Measurements from ENCODE around the gene ACE2.
"Not testable (repeated sequence)": the region's sequence is repeated elsewhere in the genome, so short reads cannot be mapped to it uniquely, and the experiment has no call there.

Gene ACE2

DNA sequence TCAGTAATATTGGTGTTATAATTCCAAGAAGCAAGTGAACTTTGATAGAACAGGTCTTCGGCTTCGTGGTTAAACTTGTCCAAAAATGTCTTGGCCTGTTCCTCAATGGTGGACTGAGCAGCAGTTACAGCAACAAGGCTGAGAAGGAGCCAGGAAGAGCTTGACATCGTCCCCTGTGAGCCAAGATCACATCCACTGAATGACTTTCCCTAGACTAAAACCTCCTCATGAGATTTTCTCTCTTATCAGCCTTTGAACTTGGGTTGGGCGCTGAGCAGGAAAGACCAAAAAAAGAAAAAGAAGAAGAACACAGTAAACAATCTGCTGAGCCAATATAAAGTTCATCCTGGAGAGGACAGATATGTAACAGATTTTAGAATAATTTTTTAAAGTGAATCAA lies at the start of gene ACE2:
TSS of gene ACE2 (minus strand) at position 216 of the 400 bp plus-strand sequence. CDS start at position 167, 49 bp downstream.
- DNase-seq (ENCODE audit: low read depth in 3 of 3, low spot score in 1 of 3) = no peak

DNA sequence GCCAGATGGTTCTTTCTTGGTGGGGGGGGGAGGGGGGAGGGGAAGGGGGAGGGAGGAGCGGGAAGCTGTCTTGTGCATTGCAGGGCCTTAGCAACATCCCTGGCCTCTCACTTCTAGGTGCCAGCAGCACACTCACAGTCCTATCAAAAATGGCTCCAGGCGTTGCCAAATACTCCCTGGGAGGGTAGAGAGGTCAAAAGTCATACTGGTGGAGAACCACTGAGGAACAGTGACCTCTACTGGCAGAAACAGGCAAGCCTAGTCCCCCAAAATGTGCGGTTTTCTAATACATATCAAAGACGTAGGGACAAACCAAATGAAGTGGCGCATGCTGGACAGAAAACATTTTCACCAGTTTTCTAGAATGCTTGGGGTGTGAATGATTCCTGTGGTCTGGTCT lies 46.8 kb upstream of the ACE2 start:
- DNase-seq (ENCODE audit: low read depth in 3 of 3, low spot score in 1 of 3) = not testable (repeated sequence)

DNA sequence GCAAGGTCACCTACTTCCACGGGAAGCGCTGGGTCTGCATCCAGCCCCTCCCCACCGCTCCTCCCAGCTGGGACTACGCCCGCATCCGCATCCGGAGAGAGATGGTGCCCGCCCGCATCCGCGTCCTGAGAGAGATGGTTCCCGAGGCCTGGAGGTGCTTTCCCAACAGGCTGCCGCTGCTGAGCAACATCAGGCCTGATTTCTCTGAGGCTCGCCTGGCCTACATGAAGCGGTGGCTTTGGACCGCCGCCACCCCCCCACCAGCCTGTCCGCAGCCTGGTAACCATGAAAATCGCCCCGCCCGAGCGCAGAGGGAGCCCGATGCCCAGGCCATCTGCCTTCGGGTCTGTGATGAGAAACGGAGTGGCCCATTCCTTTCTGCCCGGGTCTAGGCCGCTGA lies 45.8 kb upstream of the ACE2 start:
- no peak for DNase-seq (ENCODE audit: low read depth in 3 of 3, low spot score in 1 of 3)

DNA sequence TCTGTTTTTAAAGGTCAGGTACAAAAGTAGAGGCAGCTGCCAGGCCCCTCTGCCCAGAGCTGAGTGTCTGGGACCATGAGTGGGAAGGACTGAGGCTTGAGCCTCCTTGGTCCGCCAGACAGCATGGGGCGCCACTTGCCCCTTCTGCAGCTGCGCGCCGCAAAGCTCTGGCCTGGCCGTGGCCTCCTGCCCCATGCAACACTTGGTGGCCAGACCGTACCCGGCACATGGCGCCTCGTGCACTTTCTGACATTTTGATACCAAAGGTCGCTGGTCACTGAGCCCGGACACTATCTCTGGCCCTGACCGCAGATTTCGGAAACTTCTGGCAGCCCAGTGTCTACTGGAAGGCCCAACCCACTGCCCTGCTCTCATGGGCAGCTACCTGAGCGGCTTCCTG lies 45.3 kb upstream of the ACE2 start:
- DNase-seq (ENCODE audit: low read depth in 3 of 3, low spot score in 1 of 3) = no peak

DNA sequence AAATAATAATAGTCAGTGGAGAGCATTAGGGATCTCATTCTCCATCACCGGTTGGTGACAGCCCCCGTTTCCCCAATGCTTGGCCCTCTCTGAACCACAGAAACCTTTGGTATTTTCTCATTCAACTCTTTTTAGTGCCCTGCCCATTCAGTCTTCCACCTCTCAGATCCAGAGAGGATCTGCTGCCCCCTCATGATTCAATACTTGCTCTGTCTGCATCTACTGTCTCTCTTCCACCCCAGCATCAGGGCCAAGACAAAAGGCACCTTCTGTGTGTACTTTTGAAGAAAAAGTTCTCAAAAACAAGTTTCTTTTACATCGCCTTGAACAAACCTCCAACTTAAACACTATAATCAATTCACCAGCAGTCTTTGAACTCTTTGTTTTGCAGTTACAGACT lies 44.5 kb upstream of the ACE2 start:
- DNase-seq (ENCODE audit: low read depth in 3 of 3, low spot score in 1 of 3) = no peak

DNA sequence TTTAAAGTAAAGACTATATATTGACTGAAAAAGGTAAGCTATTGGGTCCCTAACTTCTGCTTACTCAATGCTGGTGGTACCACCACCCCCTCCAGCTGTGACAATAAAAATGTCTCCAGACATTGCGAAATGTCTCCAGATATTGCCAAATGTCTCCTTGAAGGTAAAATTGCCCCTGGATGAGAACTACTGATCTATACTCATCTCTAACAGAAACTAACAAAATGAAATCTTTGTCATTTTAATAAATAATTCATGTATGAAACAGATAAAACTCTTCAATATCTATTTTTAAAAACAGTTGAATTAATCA lies 43.8 kb upstream of the ACE2 start:
- DNase-seq (ENCODE audit: low read depth in 3 of 3, low spot score in 1 of 3) = no peak

DNA sequence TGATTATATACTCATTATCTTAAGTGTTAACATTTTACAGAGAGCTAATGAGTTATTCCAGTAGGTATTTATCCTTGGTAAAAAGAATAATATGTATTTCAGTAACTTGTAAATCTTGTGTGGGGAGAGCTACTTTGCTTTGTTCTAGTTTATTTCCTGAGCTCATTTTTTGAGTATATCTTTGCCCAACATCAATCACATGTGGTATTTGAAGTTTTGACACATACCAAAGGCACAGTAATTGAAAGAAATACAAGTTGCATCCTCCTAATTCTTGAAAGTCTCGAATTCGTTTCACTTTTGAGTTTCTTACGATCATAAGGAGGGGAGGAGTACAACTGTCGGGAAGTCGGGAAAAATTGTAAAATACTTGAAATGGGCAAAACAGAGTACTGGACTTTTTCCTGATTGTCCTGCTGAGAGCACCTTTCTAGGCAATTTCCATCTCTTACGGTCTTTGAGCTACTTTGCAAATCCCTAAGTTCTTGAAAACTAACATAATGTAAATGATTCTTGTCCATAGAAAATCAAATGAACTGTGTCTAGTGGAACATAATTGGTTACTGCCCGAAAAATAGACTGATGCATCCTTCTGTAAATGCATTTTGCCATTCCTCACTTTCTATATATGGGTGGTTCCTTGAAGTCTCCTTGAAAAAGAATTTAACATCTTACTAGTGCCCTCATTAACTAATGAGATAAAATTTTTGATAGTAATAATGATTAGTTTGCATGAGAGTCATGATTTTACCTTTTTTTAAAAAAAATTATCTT lies 43.2 kb upstream of the ACE2 start:
- no peak for DNase-seq (ENCODE audit: low read depth in 3 of 3, low spot score in 1 of 3)

DNA sequence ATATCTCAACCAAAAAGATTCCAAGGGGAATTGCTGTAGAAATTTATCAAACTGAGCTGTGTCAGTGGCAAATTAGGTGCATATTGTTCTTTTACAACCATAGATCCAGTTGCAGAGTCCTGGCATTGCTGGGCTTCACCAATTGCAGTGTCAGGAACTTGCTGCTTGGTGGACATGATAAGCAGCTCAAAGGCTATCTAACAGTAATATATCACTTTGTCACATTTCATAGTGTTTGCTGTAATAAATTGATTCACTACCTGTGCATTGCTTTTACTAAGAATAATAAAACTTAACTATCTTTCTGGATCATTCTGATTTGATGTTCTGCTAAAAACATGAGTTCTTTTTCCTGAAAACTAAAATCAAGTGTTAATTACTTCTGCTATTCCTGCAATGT lies 30.9 kb upstream of the ACE2 start:
- no peak for DNase-seq (ENCODE audit: low read depth in 3 of 3, low spot score in 1 of 3)

DNA sequence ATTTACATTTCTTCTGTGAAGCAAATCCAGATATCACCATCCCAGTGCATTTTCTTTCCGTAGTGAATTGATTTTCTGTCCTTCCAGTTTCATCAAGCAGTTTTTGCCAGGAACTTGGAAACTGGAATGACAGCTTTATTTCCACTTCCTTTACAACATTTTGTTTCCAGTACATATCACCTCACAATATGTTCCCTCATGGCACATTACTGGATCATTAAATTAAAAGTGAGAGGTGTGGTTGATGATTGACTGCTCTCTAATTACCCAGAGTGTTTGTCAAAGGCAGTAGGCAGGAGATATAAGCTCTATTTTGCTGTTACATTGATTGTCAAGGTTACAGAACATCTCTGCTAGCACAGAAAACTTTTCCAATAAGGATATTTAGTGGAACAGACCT lies 22.3 kb upstream of the ACE2 start:
- no peak for DNase-seq (ENCODE audit: low read depth in 3 of 3, low spot score in 1 of 3)

DNA sequence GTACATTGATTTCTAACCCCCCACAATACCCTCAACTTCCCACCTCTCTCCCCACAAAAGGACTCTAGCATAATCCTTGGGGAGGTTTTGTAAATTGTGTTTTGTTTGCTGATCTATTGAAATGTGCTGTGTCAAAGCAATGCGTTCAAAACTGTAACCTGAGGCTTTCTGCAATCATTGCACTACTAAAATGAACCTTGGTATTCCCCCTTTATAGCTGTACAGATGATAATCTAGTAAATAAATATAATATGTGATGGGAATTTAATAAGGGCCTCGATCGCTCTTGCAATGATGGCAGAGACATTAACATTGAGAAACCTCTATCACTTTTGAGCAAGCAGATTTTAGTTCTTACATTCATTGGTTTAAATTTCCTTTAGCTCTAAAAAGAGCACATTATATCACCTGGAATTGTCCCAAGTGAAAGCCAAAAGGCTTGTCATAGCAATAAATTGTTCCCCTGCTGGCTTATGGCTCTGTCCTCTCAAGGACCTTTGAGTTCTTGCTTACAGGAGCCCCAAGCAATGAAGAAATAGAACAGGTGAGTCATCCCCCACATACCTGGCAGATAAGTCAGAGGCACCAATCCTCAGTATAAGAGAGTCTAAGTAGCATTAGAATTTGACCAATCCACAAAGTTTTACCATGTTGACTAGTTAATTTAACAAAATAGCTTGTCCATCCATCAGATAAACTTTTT lies 18.4 kb upstream of the ACE2 start:
- DNase-seq (ENCODE audit: low read depth in 3 of 3, low spot score in 1 of 3) = no peak

DNA sequence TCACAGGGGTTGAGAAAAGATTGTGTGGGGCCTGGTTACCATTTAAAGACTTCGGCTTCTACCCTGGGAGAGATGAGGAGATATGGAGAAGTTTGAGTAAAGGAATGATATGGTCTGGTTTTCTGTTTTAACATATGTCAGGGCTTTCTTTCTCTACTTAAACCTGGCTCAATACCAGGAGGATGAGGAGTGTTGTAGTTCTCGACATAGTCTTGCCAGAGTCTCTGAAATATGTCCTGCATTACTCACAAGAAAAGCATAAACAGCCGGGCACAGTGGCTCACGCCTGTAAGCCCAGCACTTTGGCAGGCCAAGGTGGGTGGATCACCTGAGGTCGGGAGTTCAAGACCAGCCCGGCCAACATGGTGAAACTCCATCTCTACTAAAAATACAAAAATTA lies 16.4 kb upstream of the ACE2 start:
- no peak for DNase-seq (ENCODE audit: low read depth in 3 of 3, low spot score in 1 of 3)

DNA sequence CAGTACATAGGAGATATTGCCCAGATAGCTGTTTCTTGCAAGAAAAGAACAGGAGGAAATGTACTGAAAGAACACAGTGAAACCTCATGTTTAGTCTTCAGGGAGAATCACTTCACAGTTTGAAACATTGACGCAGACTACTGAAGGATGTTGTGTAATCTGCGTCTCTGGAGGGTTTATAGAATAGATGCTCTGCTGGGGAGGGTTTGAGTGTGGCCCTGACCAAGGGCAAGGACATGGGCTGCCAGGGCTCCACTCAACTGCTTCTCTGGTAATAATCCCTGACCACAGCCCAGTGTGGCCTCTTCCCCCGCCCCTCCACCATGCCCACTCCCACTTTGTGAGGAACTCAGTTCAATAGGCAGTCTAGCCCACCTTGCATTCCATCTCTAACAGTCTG lies 15.8 kb upstream of the ACE2 start:
- DNase-seq (ENCODE audit: low read depth in 3 of 3, low spot score in 1 of 3) = no peak

DNA sequence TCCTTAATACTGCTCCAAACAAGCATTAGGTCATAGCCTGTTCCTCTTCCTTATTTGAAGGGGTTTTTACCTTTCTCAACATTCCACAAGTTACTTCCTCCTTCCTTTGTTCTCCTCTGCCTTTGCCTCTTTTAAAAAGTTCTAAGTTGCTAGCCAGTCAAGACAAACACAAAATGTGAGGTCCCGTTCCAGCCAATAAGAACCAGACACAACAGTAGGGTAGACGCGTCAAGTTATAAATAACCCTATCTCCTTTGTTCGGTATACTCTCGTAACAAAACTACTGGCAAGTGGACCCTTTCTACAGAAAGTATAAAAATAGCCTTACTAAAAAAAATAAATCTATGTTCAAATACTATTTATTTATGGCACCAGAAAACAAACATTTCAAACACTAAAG lies 6.3 kb upstream of the ACE2 start:
- no peak for DNase-seq (ENCODE audit: low read depth in 3 of 3, low spot score in 1 of 3)

DNA sequence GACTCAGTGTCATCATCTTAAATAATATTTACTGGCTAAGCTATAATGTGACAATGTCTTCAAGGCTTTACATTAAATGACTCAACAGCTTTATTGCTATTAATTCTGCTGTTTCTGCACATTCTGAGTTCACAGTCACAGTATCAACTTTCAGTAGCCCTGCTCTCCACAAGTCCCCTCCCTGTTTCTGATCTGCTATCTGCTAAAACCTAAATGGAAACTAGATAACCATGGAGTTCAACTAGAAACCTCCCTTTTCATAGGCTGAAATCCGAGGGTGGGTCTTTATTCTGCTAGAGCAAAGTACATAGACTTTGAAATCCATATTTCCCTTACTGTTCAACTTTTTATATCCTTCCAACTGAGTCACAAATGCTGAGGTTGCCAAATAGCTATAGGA lies 5.4 kb upstream of the ACE2 start:
- DNase-seq (ENCODE audit: low read depth in 3 of 3, low spot score in 1 of 3) = no peak

DNA sequence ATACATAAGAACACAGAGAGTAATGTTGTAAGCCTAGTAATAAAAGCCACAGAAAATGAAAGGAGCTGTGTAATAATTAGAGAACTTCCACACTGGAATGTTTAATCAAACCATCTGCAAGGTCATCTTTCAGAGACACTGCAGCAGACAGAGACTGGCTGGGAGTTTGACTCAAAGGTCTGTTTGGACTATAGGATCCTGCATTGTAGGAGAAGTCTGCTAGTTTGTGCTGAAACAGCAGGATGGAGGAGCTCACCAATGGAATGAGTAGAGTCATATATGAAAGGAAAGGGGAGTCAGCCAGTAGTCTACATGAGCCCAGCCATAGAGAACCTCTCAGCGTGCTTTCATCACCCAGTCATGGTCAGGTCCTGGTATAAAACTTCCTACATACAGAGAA lies 4.5 kb upstream of the ACE2 start:
- DNase-seq (ENCODE audit: low read depth in 3 of 3, low spot score in 1 of 3) = no peak

DNA sequence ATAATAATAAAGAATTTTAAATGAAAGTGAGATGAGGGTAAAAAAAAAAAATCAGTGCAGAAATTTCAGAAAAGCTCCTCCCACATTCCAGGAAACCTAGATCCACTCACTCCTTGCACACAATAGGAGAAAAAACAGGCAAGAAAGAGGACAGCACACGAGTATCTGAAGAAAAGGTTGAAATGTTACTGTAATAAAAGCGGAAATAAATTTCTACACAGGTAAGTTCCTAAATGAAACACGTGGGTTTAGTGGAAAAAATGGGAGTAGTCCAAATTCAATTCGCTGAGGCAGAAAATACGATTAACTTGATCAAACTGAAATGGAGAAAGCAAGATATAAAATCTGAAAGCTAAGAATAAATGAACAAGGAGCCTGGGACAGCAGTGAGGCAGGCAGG lies 2.0 kb upstream of the ACE2 start:
- no peak for DNase-seq (ENCODE audit: low read depth in 3 of 3, low spot score in 1 of 3)

DNA sequence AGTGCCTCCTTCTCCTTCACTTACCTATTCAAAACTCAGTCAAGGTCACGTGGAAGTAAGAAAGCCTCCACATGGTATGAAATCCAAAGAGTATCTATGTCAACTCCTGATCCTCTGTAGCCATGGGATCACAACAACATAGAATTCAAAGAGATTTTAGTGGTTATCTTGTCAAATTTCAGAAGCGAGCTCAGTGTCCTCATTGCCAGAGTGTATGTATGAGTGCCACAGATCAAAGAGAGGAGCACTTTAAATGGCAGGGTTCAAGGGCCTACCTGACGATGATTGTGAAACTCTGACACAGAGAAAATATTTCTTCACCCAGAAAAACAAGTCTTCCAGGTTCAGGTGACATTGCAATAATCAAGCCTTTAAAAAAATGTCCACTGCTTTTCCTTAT lies 1.2 kb upstream of the ACE2 start:
- no peak for DNase-seq (ENCODE audit: low read depth in 3 of 3, low spot score in 1 of 3)

DNA sequence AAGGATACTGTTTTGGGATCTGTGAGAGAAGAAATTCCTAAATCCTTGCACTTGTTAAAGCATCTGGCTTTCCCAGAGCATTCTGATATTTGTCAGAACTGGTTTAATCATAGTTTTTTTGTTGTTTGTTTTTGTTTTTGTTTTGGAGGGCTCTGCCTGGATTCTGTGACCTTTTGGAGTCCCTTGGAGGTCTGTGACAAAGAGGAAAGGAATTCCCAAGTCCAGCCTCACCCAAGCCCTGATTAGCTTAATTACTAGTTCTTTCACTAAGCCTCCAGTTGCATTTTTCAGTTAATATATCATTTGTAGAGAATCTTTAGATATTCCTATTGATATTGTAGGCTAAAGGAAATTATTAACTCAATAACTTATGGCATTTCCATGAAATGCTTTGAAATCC lies 711 bp downstream of the ACE2 start:
- no peak for DNase-seq (ENCODE audit: low read depth in 3 of 3, low spot score in 1 of 3)

DNA sequence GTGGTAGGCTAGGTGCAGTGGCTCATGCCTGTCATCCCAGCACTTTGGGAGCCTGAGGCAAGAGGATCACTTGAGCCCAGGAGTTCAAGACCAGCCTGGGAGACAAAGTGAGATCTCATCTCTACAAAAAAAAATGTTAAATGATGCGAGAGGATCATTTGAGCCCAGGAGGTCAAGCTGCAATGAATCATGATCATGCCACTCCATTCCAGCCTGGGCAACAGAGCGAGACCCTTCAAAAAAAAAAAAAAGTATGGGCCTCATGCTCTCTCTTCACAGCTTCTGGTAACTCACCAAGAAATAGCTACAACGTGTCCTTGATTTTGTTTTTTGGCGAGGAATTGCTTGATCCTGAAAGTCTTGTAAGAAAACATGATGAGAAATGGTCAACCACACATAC lies 1.3 kb downstream of the ACE2 start:
- no peak for DNase-seq (ENCODE audit: low read depth in 3 of 3, low spot score in 1 of 3)

DNA sequence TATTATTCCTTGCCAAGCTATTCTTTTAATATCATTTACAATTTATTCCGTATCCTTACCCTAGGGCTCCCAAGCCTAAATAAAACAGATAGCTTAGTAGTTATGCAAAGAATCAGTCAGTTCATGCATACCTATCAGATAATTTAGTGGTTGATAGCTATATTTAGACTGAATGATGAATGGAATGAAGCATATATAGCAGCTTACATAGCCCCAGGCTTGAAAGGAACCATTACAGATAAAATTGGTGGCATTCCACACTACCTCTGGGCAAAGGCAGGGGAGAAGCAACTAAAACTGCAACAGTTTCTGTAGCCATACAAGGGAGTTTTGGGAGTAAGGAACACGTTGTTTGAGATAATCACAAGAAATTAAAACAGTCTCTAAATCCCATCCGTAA lies 2.7 kb downstream of the ACE2 start:
- no peak for DNase-seq (ENCODE audit: low read depth in 3 of 3, low spot score in 1 of 3)

DNA sequence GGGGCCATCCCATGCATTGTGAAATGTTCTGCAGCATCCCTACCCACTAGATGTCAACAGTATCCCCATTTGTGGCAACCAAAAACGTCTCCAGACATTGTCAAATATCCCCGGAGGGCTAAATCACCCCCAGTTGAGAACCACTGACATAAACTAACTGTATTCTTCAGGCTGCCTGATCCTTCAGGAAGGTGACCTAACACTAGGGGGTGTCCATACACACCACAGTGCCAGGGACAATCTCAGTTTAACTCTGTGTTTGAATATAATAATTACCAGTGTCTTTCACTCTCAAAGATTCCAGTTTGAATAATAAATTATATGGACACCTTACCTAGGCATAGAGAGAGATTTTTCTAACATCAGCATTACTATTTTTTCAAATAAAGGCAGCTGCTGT lies 6.4 kb downstream of the ACE2 start:
- DNase-seq (ENCODE audit: low read depth in 3 of 3, low spot score in 1 of 3) = no peak

DNA sequence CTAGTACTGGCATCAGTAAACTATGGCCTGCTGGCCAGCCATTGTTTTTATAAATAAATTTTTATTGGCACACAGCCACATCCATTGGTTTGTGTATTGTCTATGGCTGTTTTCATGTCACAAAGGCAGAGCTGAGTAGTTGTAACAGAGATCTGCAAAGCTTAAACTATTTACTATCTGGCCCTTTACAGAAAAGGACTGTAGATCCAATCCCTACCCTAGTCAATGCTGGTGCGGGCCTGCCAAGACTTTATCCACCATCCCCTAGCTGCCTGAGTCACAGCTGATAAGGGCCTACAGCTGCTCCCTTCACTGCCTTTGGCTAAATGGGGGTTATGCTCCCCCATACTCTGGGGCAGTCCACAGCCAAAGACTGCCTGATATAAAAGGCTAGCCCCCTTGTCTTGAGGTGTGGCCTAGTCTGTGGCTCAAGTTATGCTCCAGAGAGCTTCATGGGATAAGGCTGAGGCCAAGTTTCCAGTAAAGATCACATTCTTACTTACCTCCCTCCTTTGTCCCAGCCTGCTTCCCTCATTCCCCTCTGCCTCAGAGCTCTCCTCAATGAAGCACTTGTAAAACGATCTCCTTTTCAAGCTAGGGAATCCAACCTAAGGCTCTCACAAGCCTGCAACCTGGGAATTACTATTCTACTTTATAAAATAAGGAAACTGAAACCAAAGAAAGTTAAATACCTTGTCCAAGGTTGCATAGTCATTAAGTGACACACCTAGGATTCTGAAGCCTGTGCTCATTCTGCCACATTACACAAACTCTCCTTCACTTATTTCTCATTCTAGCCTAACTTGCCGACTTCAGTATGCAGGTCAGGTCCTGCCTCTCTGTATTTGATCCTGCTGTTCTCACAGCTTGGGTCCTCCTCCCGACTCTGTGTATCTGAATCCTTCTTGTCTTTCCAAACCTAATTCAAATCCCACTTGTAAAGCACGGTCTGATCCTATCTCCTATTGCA lies 20.7 kb downstream of the ACE2 start:
- DNase-seq (ENCODE audit: low read depth in 3 of 3, low spot score in 1 of 3) = no peak

Data from stimulated activated CD4-positive, alpha-beta T cell treated with anti-CD3 and anti-CD28 coated beads, TNF-alpha, amount 100 ng/mL, for 1 hour (primary cell).